A549 treated with CORT108297 at 1 μM for 4 hours (cell line): Measurements from ENCODE around the gene CHCHD1. TPM values are rescaled to one million over a fixed set of nuclear protein-coding genes. Genes with fewer than 3 reads are reported as not detected.

Source experiments
- total RNA-seq: library from RNA; stranded (reverse); fragments of 200-300 nt; extraction: Qiagen RNA extraction; gene quantifications from 5 replicates; pipeline ENCODE4 v1.2.3, GENCODE V29; 2022

CHCHD1 gene
- 59.6 to 78.7 TPM (median 69.8 TPM) in 5 replicates for total RNA-seq

DNA sequence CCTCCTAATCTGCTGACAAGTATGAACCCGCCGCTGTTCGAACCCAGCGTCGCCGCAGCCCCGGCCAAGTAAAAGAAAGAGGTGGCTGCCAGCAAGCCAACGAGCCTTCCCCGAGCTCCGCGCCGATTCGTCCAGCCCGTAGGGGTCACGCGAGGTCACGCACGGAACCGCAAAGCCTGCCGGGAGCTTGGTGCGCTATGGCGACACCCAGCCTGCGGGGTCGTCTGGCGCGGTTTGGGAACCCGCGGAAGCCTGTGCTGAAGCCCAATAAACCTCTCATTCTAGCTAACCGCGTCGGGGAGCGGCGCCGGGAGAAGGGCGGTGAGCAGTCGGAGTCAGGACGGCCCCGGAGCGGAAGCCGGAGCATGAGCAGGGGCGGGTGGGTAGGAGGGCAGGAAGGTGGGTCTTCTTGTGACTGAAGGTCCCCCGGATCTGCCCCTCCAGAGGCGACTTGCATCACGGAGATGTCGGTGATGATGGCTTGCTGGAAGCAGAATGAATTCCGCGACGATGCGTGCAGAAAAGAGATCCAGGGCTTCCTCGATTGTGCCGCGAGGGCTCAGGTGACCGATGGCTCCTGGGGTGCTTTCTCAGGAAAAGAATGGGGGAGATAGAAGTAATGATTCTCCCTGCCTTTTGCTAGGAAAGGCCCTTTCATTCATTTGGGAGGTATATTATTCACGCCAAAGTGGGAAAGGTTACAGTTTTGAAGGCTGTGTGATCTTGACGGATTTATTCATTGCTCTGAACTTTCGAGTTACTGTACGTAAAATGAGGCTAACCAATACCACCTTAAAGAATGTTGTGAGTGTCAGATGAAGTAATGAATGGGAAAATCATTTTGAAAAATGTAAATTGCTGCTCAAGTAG is at the start of gene CHCHD1:
TSS of gene CHCHD1 (plus strand) at position 170 of the 870 bp plus-strand sequence. CDS start at position 198, 28 bp downstream.

DNA sequence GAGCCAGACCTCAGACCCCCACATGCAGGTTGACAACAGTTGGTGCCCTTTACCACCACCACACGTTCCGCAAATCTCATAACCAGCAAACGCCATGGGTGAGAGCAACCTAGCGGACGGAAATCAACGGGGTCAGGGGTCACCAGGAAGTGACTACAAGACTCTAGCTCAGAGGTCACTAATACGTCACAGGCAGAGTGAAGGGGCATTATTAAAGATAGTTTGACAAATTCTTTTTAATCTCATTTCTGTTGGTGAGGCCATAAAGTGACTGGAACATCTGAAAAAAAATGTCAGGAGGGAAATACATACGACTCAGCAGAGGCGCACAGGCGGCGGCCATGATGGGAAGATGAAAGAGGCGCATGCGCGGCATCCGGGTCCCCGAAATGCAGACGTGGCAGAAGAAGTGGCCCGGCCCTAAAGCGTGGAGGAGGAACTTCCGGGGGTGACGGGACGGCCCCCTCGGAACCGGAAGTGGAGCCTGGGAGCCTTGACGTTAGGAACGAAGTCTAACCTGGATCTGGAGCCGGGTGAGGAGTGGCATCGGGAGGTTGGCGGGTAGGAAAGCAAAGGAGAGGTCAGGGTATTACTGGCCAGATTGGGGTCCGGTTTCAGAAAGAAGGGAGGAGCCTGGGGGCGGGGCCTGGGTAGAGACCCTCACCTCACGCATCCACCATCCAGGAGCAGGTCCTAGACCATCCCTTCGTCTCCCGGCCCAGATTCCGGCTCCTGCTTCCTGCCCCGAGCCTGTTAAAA is 37.8 kb upstream of the CHCHD1 start, which contains the start of gene SEC24C:
TSS of gene SEC24C (plus strand) at position 468 of the 759 bp plus-strand sequence. CDS start 2,461 bp downstream, outside the sequence.

DNA sequence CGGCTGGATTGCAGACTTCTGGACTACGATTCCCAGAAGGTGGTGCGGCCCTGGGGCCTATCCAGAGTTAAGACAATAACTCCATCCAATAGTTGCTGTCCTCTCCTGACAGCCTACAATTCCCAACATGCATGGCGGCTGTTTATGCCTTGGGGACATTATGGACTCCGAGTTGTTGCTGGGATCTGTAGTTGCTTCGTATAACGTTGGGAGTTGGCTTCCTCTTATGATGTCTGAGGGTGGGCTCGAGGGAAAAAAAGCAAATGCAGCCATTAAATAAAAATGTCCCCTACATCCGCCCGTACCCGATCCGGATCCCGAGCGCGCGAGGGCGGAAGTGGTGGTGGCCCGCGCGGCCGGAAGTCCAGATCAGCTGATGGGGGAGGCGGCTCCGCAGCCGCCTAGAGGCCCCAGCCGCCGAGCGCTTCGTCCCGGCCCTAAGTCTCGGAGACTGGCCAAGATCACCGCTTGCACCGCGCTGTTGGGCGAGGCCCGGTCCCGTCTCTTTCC is 3.4 kb downstream of the CHCHD1 start, which contains the start of gene ZSWIM8:
TSS of gene ZSWIM8 (plus strand) at position 396 of the 510 bp plus-strand sequence. CDS start 273 bp downstream, outside the sequence.

Other genes with a start within 250 kb of the CHCHD1 start
- 9.5 to 12.0 TPM (median 11.5 TPM) in 5 replicates for gene USP54, start 190.7 kb upstream of the CHCHD1 start, total RNA-seq
- not detected in 5 replicates for gene MYOZ1, start 140.6 kb upstream of the CHCHD1 start, total RNA-seq
- gene SYNPO2L, start 126.0 kb upstream of the CHCHD1 start, total RNA-seq = 0.01 to 0.03 TPM (median 0.03 TPM) in 3 of 5 replicates, not detected in the others
- gene AGAP5, start 83.9 kb upstream of the CHCHD1 start, total RNA-seq = 2.1 to 2.9 TPM (median 2.4 TPM) in 5 replicates
- 54.0 to 62.7 TPM (median 59.7 TPM) in 5 replicates for gene SEC24C, start 37.7 kb upstream of the CHCHD1 start, total RNA-seq
- 35.3 to 45.2 TPM (median 42.9 TPM) in 5 replicates for gene ZSWIM8, start 3.6 kb downstream of the CHCHD1 start, total RNA-seq
- gene NDST2, start 29.6 kb downstream of the CHCHD1 start, total RNA-seq = 14.2 to 18.9 TPM (median 17.3 TPM) in 5 replicates
- 16.2 to 21.9 TPM (median 19.6 TPM) in 5 replicates for gene CAMK2G, start 92.5 kb downstream of the CHCHD1 start, total RNA-seq
- 109 to 124 TPM (median 120 TPM) in 5 replicates for gene PLAU, start 129.1 kb downstream of the CHCHD1 start, total RNA-seq
- gene VCL, start 216.1 kb downstream of the CHCHD1 start, total RNA-seq = 93.3 to 148 TPM (median 126 TPM) in 5 replicates